ENCODE results near the gene FAM20A.

FAM20A gene

GRCh38 chr17:68572138-68572842, 28.9 kb downstream of the FAM20A start:
- in situ Hi-C loops (cut with MboI; ENCODE audit: low sequenced_read_pairs, unreplicated experiment) = no loop called here
- TF ChIP-seq, protein P1, sequence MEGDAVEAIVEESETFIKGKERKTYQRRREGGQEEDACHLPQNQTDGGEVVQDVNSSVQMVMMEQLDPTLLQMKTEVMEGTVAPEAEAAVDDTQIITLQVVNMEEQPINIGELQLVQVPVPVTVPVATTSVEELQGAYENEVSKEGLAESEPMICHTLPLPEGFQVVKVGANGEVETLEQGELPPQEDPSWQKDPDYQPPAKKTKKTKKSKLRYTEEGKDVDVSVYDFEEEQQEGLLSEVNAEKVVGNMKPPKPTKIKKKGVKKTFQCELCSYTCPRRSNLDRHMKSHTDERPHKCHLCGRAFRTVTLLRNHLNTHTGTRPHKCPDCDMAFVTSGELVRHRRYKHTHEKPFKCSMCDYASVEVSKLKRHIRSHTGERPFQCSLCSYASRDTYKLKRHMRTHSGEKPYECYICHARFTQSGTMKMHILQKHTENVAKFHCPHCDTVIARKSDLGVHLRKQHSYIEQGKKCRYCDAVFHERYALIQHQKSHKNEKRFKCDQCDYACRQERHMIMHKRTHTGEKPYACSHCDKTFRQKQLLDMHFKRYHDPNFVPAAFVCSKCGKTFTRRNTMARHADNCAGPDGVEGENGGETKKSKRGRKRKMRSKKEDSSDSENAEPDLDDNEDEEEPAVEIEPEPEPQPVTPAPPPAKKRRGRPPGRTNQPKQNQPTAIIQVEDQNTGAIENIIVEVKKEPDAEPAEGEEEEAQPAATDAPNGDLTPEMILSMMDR (IDR thresholded peaks at IDR 0.05; ENCODE audit: borderline replicate concordance, control extremely low read depth, extremely low read depth, insufficient read depth, missing control alignments) = no peak
- no peak for DNase-seq (ENCODE audit: low spot score)

- TF ChIP-seq, protein P1 (IDR thresholded peaks at IDR 0.05; ENCODE audit: borderline replicate concordance, control extremely low read depth, extremely low read depth, insufficient read depth, missing control alignments) = no peak
- DNase-seq (ENCODE audit: low spot score) = no peak
- in situ Hi-C loops (cut with MboI; ENCODE audit: low sequenced_read_pairs, unreplicated experiment) = no loop called here
Observed at GRCh38 chr17:68570526-68570925, 30.6 kb downstream of the FAM20A start.

- in situ Hi-C loops (cut with MboI; ENCODE audit: low sequenced_read_pairs, unreplicated experiment) = no loop called here
- TF ChIP-seq, protein P1 (IDR thresholded peaks at IDR 0.05; ENCODE audit: borderline replicate concordance, control extremely low read depth, extremely low read depth, insufficient read depth, missing control alignments) = no peak
- no peak for DNase-seq (ENCODE audit: low spot score)
Observed at GRCh38 chr17:68569346-68569745, 31.8 kb downstream of the FAM20A start.

DNA sequence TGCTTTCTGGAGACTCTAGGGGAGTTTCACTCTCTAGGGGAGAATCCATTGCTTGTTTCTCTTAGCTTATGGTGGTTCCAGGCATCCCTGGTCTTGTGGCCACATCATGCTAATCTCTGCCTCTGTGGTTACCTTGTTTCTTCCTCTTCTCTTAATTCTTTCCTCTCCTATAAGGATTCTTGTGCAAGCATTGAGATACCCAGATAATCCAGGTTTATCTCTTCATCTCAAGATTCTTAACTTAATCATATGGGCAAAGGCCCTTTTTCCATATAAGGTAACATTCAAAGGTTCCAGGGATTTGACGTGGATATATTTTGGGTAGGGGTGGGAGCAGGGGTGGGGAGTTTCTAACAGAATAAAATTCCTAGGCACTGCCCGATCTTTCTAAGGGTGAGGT, 32.6 kb downstream of the FAM20A start:
- in situ Hi-C loops (cut with MboI; ENCODE audit: low sequenced_read_pairs, unreplicated experiment) = no loop called here
- TF ChIP-seq, protein P1 (IDR thresholded peaks at IDR 0.05; ENCODE audit: borderline replicate concordance, control extremely low read depth, extremely low read depth, insufficient read depth, missing control alignments) = no peak
- no peak for DNase-seq (ENCODE audit: low spot score)

DNA sequence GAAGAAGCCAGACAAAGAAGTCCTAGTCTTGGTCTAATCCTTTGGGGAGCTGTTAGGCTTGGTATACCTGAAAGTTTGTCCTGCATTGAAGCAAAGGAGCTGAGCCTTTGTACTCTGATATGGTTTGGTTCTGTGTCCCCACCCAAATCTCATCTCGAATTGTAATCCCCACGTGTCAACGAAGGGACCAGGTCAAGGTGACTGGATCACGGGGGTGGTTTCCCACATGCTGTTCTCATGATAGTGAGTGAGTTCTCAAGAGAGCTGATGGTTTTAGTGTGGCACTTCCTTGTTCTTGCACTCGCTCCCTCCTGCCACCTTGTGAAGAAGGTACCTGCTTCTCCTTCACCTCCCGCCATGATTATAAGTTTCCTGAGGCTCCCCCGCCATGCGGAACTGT, 33.6 kb downstream of the FAM20A start:
- TF ChIP-seq, protein P1 (IDR thresholded peaks at IDR 0.05; ENCODE audit: borderline replicate concordance, control extremely low read depth, extremely low read depth, insufficient read depth, missing control alignments) = no peak
- no peak for DNase-seq (ENCODE audit: low spot score)
- in situ Hi-C loops (cut with MboI; ENCODE audit: low sequenced_read_pairs, unreplicated experiment) = no loop called here

- TF ChIP-seq, protein P1 (IDR thresholded peaks at IDR 0.05; ENCODE audit: borderline replicate concordance, control extremely low read depth, extremely low read depth, insufficient read depth, missing control alignments) = no peak
- DNase-seq (ENCODE audit: low spot score) = no peak
- in situ Hi-C loops (cut with MboI; ENCODE audit: low sequenced_read_pairs, unreplicated experiment) = no loop called here
Observed at GRCh38 chr17:68567035-68567434, 34.1 kb downstream of the FAM20A start.
